ENCODE measurements around the gene LRMDA. TPM values are rescaled to one million over a fixed set of nuclear protein-coding genes. Genes with fewer than 3 reads are reported as not detected.
A peak's percentile ranks its signal among the peaks of the same experiment; 100 is the strongest.

LRMDA gene
- total RNA-seq, 2 donors from 2014 or later, result 14.4 to 18.0 TPM

DNA sequence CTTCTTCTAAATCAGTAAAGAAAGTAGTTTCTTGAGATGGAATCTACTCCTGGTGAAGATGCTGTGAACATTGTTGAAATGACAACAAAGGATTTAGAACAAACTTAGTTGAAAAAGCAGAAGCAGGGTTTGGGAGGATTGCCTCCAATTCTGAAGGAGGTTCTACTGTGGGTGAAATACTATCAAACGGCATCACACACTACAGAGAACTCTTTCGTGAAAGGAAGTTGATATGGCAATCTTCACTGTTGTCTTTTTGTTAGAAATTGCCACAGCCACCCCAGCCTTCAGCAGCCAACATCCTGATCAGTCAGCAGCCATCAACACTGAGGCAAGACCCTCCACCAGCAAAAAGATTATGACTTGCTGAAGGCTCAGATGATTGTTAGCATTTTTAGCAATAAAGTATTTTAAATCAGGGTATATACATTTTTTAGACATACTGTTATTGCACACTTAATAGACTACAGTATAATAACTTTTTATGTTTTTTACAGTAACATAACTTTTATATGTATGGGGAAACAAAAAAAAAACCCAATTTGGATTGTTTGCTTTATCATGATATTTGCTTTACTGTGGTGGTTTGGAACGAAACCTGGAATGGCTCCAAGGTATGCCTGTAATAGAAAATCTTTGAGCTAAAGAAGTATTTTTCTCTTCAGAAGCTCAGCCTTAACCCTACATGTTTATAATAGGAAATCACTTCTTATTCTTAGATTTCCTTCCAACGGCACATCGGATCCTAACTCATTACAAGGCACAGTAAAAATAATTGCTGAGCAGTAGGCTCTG, 257.3 kb downstream of the LRMDA start:
- DNase-seq (ENCODE audit: low spot score), result no peak
- intact Hi-C loops (cut with DNase I), result loop anchor here in 1 of 2 donors (5.0 kb wide), 1 partner anchor 1081 kb away; no protein-coding TSS in a partner anchor

GRCh38 chr10:75693489-75693888, 262.1 kb downstream of the LRMDA start:
- intact Hi-C loops (cut with DNase I), result no loop called here
- DNase-seq (ENCODE audit: low spot score), result no peak

GRCh38 chr10:75694269-75694668, 262.8 kb downstream of the LRMDA start:
- no peak for DNase-seq (ENCODE audit: low spot score)
- intact Hi-C loops (cut with DNase I), result no loop called here

DNA sequence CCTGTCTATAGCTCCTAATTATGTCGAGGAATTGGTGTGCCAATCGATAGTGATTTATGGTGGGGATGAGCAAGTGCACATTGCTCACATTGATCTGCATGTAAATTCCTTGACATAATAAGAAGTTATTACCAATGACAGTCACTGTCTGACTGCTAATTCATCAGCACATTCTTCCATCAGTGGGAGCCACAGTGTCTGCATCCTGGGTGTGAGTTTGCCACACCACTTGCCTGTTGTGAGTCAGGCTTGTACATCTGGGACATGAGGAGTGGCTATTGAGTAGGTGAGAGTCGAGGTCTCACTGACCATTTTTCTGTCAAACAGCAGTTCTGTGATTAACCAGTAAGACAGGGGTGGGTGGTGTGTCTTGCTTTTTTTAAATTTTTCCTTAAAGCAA, 263.4 kb downstream of the LRMDA start:
- no peak for DNase-seq (ENCODE audit: low spot score)
- intact Hi-C loops (cut with DNase I), result loop anchor here in 1 of 2 donors (5.0 kb wide), 1 partner anchor 1222 kb away; no protein-coding TSS in a partner anchor

DNA sequence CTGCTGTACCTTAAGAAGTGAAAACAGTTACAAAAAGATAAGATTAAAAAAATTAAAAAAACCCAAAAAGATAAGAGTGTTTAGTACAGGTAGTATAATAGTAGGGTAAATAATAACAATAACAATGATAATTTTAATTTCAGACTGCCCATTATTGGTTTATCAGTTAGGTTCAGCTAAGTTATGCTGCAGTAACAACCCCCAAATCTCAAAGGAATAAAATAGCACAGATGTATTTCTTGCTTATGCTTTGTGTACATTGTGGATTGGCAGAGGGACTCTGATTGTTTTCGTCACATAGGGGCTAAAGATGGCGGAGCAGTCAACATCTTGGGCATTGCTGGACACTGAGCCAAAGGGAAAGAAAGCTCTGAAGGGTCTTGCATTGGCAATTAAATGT, 264.6 kb downstream of the LRMDA start:
- no peak for DNase-seq (ENCODE audit: low spot score)
- intact Hi-C loops (cut with DNase I), result loop anchor here in 1 of 2 donors (5.0 kb wide), 1 partner anchor 1224 kb away; no protein-coding TSS in a partner anchor

- intact Hi-C loops (cut with DNase I), result loop anchor here in 1 of 2 donors (5.0 kb wide), 1 partner anchor 1224 kb away; no protein-coding TSS in a partner anchor
- DNase-seq (ENCODE audit: low spot score), result no peak
Observed at GRCh38 chr10:75696536-75696935, 265.1 kb downstream of the LRMDA start.

DNA sequence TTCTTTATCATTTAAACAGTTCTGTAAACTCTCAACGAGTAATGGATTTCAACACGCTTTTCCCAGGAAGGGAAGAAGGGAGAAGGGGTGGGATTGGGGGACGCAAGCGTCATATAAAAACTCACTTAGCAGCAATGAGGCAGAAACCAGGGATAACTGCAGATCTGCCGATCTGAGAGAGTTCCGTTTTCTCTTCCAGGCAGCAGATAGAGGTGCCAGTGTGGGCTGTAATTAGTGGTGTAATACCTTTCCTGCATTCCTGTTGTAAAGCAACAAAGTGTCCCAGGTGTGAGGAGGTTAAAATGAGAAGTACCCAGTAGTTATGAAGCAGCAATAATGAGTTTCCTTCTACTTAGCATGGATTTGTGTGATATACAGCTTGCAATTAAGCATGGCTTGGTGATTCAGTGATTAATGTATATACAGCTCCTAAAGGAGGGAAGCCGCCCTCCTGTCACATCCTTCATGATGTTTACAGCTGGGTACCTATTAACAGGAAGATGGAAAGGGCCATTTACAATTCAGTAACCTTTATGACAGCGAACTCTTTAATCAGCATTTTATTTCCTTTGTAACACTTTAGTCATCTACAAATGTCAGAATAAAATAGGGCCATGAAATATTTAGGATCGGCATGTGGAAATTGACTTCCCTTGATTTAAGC, 271.9 kb downstream of the LRMDA start:
- intact Hi-C loops (cut with DNase I), result no loop called here
- no peak for DNase-seq (ENCODE audit: low spot score)

DNA sequence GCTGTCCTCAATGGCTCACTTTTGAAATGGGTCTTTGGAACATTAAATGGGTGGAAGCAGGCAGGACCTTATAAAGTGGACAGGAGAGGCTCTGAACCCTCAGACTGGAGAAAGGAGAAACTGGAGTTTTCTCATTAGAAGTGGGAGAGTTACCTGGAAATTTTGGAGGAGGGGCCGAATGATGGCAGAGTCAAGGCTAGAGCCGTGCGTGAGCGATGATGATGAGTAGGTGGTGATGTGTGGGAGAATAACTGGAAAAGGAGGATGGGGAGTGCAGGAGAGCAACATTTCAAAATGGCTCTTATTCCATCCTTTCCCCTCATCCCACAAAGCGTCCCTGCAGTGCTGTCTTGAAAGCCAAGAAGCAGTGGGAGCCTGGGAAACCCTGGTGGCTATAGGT, 274.0 kb downstream of the LRMDA start:
- DNase-seq (ENCODE audit: low spot score), result no peak
- intact Hi-C loops (cut with DNase I), result no loop called here

DNA sequence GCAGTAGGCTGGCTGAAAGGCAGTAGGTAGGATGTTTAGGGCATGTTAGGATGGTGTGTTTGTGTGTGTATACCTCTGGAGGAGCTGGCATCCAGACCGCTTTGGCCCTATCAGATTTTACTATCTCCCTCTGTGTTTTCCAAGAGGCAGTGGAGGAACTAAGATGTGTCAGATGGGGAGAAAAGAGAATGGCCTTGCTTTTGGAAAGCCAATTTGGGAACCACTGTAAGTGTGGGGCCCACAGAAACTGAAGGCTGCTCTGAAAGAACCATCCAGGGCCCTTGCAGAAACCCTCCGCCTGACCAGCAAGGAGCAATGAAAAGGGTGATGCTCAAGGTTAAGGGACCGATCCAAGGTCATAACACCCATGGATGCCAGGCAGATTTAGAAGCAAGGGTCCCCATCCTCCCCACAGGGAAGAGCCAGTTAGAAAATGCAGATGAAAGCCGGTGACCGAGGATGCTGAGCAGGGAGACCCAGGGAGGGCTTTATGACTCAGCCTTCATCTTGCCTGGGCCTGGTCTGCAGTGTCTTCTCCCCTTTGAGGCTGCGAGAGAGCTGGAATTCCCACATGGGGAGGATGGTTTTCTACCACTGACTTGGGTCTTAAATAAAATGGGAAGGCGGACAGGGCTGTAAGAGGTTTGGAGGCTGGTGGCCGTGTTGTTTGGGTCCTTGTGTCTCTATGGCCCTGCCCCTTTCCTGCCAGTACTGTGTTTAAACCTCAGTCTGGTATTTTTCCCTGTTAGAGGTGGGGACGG, 275.8 kb downstream of the LRMDA start:
- intact Hi-C loops (cut with DNase I), result no loop called here
- DNase-seq (ENCODE audit: low spot score), result no peak

GRCh38 chr10:75708060-75708459, 276.6 kb downstream of the LRMDA start:
- intact Hi-C loops (cut with DNase I), result no loop called here
- no peak for DNase-seq (ENCODE audit: low spot score)

DNA sequence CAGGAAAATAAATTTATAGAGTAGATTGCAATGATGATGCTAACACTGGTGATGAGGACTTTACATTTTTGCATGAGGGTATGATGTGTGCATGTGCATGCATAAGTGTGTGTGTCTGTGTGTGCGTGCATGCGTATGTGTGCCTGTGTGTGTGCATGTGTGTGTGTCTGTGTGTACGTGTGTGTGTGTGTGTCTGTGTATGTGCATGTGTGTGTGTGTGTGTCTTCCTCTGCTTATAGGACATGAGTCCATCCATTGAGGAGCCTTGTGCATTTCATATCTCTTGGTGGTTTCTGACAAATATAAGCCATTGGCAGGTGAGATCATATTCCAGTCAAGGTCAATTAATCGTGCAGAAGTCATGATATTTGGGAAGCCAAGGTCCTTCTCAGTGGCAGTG, 277.8 kb downstream of the LRMDA start:
- DNase-seq (ENCODE audit: low spot score), result no peak
- intact Hi-C loops (cut with DNase I), result no loop called here

DNA sequence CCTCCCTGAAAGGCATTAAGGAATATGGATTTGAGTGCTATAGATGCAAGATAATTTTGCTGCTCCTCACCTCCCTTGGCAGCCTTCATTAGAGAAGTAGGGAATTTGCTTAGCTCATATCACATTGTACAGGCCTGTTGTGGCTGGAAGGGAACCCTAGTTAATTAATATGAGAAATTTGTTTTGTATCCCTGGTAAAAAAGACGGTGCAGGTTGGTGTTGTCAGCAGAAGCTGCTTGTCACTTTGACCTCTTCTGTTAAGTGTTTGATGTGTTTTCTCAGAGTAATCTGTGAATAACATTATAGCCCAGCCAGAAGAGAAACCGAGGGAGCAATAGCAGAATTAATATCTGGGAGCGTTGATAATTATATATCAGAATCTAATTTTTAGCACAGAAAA, 278.4 kb downstream of the LRMDA start:
- intact Hi-C loops (cut with DNase I), result no loop called here
- no peak for DNase-seq (ENCODE audit: low spot score)

DNA sequence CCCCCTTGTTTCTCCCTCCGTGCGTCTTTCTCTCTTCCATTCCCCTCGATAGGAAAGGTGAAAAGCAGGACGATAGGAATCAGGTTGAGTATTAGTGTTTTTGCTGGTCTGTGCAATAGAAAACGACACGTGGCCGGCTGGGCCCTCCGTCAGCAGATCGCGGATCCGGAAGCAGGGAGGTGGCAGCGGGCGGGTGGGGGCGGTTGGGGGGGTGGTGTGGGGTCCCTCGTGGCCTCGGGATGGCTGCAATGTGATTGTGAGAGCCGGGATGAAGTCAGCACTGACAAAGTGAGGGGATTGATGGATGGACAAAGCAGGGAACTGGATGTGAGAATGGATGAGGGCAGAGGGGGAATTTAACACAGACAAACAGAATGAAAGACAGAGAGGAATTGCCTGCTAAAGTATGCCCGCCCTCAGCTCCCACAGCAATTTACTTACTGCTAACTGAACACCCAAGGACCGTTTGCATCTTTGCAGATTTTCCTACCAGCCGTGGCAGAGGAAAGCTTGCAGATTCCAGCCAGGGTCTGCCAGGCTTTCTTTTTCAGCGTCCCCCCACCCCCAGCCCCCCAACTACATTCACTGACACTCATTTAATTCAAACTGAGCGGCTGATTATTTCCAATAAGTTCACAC, 280.9 kb downstream of the LRMDA start:
- DNase-seq (ENCODE audit: low spot score), result peak; percentile 78
- intact Hi-C loops (cut with DNase I), result no loop called here

DNA sequence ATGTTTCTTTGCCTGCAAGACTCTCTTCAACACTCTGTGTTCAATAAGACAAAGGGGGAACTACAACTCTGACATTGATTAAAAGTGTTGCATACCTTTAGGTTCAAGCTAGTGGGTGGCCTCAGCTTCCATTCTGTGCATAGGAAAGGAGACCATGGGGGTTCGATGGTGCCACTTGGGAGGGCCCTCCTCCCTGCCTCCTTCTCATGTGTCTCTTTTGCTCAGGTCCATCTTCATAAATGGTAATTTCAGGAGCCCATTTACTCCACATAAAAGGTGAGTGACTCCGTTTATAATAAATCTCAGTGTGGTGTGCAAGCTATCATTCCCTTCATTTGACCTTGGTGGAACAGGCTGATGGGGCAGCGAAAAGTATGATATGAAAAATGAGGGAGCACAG, 285.1 kb downstream of the LRMDA start:
- intact Hi-C loops (cut with DNase I), result loop anchor here in 1 of 2 donors (5.0 kb wide), 1 partner anchor 1541 kb away; no protein-coding TSS in a partner anchor
- DNase-seq (ENCODE audit: low spot score), result no peak

- intact Hi-C loops (cut with DNase I), result loop anchor here in 1 of 2 donors (5.0 kb wide), 1 partner anchor 1540 kb away; no protein-coding TSS in a partner anchor
- no peak for DNase-seq (ENCODE audit: low spot score)
Observed at GRCh38 chr10:75717126-75717916, 285.9 kb downstream of the LRMDA start.

DNA sequence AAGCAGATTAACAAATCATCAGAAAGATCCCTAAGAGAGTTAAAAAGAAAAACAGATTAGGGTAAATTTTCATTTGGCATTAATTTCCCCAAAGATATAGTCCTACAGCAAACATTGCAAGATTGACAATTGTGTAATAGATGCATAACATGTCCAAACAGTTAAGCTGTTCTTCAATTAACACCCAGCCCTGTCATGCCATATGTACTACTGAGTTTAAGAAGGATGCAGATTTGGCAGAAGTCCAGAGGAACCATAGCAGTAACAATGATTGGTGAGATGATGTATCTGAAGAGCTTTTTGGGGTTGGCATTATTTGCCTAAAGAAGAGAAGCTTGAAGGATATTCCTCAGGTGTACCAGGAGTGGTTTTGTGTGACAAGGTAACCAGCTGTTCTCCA, 287.6 kb downstream of the LRMDA start:
- intact Hi-C loops (cut with DNase I), result loop anchor here in 1 of 2 donors (5.0 kb wide), 1 partner anchor 1538 kb away; no protein-coding TSS in a partner anchor
- DNase-seq (ENCODE audit: low spot score), result no peak

DNA sequence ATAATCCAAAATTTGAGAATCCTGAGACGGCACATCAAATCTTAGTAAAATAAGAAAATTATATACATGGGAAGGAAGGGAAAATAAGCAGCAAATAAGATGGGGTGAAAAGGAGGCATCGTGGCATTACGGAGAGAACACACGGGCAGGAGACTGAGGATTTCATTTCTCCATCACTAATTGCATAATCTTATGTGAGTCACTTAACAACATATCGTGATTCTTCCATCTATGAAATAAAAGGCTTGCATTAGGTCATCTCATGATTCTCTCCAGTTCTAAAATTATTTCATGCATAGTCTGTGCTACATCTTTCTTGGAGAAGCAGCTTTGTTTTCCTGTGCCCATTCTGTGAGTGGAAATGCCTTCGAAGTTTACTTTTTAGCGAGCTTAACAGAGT, 288.7 kb downstream of the LRMDA start:
- no peak for DNase-seq (ENCODE audit: low spot score)
- intact Hi-C loops (cut with DNase I), result no loop called here

DNA sequence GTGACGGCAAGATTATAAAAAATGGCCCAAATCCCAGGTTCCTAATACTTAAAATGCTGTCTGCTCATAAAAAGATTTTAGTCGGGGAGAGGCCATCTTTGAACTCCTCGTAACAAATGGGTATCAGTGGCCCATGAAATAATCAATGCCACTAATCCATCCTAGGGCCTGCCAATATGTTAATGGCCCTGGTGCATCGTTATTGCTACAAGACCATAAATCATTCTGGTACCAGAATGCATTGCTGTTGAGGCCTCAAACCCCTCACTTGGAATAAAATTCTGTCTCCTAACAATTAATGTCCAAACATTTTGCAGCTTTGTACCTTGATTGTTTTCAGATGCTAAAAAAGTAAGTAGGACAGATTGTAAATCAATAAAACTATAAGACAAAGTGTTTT, 290.6 kb downstream of the LRMDA start:
- intact Hi-C loops (cut with DNase I), result no loop called here
- no peak for DNase-seq (ENCODE audit: low spot score)

GRCh38 chr10:75722609-75723008, 291.2 kb downstream of the LRMDA start:
- no peak for DNase-seq (ENCODE audit: low spot score)
- intact Hi-C loops (cut with DNase I), result no loop called here

All from posterior vena cava (tissue), 2 donors.